ENCODE results near the gene ENC1.

Gene ENC1

DNA sequence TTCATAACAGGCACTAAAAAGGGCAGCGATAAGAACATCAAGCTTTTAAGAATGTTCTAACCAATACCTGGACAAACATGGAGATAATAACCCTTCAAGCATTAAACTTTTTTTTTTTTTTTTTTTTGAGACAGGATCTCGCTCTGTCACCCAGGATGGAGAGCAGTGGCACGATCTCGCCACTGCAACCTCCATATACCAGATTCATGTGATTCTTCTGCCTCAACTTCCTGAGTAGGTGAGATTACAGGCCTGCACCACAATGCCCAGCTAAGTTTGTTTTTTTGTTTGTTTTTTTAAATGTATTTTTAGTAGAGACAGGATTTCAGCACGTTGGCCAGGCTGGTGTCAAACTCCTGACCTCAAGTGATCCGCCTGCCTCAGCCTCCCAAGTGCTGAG, 14.7 kb upstream of the ENC1 start:
- no peak for DNase-seq

DNA sequence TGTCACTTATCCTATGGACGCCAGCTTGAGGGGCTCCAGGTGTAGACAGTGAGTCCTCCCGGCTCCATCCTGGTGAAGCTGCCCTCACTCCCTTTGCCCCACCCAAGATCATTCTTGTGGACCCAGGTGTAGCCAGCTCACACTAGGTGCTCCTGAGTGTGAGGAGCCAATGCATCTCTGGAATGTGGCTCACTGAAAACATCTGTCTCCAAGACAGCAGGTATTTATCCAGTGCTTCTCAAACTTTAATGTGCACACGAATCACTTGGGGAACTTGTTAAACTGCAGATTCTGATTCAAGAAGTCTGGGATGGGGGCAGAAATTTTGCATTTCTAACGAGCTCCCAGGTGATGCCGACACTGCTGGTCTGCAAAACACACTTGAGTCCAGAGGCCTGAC, 13.5 kb upstream of the ENC1 start:
- no peak for DNase-seq

DNA sequence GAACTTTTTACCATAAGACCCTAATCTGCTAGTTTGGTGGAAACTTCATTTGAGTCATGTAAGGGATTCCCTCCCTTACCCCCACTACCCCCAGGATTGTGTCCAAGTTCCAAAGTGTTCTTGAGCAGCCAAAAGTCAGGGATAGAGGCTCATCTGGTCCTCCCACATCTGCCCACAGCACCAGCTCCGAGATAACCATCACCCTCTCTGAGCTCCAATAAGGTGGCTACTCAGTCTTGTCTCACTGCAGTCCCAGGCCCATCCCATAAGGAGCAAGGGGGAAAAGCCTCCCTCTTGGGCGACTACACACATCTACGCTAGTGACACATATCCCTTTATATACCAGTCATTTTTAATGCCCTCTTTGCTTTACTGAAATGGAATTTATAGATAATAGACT, 12.0 kb upstream of the ENC1 start:
- no peak for DNase-seq

DNA sequence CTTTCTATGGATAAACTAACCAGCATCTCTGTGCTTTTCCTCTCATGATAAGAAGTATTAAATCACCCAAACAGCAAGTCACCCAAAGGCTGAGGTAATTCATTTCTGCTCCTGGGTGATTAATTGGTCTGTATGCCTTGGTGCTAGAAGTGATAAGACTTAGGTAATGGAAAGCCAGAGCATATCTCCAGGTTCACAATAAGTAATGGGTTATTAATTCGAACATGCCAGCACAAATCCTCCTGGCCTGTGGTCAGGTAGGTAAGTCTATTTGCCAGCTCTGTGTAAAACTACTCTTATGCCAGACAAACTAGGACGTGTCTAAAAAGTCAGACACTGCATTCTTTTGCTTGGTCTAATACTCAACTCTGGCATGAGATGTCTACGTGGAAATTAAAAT, 11.2 kb upstream of the ENC1 start:
- DNase-seq = no peak

DNA sequence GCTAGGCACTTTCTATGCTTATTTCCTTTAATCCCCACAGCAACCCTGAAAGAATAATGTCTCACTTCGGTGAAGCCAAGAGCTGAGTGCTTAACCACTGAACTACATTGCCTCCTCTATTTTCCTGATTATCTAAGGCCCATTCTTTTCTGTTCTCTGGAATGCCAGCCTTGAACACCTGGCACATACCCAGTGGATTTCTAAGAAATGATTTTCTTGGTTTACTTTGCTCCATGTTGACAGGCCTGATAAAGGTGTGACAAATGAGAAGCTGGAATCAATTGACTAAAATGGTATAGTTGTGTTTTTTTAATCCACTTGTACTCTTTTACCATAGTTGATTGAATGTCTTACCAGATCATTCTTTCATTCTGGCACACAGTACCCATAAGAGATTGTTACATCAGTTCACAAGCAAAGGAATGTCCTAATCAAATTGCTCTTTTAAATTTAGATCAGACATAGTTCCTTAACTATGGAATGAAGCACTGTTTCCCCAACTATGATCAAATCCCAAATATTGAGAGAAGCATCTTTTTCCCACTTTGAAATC, 9.0 kb upstream of the ENC1 start:
- no peak for DNase-seq

DNA sequence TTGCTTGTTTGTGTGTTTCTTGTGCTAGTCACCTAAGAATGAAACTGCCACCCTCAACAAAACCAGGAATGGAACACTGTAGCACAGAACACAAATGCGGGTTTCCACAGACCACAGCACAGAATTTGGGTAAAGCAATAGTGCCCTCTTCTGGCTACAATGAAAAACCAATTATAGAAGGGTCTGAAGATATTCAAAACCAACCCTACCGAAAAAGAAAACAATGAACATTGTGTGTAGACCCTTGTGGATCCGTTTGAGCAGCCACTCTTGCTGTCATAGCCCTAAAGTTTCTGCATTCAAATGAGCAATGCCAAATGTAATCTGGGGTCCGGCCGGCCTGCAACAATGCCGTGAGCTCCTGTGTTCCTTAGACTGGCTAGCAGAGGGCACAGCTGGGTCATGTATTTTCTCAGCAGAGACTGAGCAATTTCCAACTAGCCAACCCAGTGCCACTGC, 8.3 kb upstream of the ENC1 start:
- DNase-seq = peak; percentile 6 to 76 (median 74)

DNA sequence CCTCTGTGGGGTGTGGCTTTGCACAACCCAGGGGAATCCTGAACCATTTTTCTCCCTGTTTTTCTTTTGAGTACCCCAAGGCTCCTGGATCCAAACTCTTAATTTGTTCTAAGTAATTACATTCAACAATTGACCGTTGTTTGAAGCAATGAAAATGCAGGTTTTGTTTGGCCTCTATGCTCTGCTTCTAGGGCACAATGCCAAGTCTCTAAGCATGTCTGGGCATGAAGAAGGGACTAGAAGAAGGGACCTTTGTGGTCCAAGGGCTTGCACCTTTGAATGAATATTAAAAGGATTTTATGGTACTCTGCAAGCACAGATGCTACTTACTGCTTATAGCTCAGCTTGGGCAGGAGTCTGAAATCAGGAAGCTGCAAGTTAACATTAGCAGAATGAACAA, 6.6 kb upstream of the ENC1 start:
- peak; percentile 9 to 81 (median 74) for DNase-seq

DNA sequence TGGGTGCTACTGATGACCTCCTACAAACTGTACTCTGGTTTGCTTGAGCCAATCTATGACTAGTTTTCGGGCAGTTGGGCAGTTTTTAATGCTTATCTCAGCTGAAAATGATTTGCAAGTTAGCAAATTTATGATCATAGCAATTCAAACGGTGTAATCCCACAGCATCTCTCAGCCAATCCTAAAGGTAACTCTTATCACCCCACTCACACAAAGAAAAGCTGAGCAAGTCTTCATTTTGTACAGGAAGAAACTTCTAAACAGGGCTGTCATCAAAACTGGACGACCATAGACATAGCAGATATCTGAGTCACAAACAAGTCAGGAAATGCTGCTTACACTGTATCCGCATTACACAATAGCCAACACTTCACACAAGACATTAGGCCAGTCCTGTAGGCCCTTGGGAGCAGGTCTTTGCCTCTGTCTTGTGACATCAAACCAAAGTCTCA, 2.6 kb upstream of the ENC1 start:
- DNase-seq = no peak

DNA sequence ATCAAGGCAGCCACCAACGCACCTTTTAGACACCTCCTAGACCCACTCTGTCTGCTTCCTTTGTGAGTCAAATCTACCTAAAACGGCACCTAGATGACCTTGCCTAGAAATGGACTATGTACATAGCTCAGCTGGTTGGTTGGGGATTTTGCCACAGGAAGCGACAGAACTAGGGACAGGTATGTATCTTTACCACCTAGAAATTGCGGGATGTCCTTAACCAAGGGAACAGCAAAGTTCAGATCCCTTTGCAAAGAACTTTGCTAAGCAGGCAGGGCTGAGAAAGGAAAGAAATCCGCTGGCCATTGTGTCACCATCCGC, 2.0 kb upstream of the ENC1 start:
- peak in 1 of 3 experiments; percentile 35 for DNase-seq

DNA sequence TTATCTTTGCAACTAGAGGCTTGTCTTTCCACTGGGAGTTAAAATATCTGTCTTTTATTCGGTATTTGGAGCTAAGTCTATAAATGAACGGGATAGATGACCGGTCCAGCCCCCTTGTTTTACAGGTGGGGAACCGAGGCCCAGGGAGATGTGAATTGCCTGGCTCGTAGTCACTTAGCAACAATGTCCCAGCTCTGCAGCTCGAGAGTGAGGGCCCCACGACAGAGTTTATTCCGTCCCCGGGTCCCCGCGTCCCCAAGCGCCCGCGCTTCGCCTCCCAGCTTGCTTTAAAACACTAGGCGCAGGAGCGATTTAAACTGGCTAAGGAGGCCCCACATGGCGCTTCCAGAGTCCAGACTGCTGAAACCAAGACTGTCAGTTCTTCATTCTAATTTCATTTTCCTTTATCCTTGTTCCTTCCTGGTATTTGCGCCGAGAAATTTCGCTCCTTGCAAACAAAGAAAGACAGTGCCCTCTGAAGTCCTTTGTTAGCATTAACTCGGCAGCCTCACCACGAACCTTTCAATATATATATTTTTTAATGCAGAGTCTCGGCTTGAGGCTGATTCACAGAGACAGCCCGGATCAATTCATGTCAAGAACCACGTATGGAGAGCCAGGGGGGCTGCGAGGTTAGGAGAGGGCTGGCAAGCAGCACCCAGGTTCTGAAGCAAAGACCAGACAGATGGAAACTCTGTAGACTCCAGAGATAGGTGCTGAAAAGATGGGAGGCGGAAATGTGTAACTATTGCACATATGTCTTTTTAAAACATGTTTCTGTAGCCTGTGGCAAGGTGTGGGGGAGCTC, 1.4 kb upstream of the ENC1 start:
- DNase-seq = peak; percentile 67 to 79 (median 67)

DNA sequence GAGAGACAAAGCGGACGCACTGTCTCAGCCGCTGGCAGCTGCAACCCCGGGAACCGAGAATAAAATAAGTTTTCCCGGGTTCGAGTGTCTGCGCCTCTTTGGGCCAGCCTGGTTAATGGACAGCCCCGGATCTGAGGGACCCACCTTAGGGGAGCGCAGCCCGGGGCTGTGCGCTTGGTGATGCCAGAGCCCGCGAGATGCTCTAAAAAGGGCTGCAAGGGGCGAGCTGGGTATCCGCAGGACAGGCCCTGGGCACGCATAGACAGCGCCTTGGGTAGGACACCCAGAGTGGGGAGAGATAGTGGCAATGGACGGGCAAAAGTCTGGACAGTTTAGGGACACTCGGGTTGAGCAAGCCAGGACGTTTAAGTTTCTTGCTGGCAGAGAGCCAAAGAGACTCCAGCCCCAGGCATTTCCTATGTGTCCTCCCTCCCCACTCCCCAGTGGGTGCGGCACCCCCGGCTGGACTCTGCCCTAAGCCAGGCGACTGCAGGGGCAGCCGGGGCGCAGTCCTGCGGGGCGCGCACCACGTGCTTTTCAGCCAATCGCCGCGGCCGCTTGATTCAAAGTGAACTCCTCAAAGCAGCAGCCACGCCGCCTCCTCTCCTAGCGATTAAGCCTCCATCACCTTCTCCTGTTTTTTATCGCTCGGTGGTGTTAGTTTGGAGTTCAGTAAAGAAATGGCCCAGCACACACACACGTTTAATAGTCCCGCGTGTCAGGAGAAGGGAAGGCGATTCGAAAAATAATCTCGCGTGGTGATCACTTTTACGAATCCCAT, 616 bp upstream of the ENC1 start:
- DNase-seq = peak; percentile 85 to 89 (median 86)

DNA sequence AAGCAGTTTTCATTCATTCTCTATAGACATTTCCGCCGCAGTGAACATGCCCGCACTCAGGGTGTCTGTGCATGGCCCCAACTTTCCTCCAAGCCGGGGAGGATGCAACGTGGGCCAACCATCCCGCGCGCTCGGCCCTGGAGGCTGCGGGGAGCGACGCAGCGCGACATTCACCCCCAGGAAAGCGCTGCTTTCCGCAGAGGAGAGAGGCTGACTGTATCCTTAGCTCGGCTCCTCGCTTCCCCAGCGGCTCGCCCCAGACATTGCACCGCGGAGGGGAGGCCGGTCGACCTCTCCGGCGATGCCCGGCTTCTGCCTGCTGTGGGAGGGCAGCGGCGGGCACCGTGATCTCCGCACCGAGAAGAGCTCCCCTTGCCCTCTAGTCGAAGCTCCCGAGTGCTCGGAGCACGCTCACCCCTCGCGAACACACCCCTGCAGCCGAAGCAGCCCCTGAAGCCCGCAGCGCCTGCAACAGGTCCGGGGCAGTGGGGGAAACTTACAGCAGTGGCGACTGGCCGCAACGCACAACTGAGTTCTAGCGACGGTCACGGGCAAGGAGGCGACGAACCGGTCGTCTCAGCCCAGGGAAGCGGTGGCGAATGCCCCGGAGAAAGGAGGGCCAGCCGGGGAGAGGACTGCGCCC, 600 bp downstream of the ENC1 start:
- peak; percentile 65 to 84 (median 76) for DNase-seq

DNA sequence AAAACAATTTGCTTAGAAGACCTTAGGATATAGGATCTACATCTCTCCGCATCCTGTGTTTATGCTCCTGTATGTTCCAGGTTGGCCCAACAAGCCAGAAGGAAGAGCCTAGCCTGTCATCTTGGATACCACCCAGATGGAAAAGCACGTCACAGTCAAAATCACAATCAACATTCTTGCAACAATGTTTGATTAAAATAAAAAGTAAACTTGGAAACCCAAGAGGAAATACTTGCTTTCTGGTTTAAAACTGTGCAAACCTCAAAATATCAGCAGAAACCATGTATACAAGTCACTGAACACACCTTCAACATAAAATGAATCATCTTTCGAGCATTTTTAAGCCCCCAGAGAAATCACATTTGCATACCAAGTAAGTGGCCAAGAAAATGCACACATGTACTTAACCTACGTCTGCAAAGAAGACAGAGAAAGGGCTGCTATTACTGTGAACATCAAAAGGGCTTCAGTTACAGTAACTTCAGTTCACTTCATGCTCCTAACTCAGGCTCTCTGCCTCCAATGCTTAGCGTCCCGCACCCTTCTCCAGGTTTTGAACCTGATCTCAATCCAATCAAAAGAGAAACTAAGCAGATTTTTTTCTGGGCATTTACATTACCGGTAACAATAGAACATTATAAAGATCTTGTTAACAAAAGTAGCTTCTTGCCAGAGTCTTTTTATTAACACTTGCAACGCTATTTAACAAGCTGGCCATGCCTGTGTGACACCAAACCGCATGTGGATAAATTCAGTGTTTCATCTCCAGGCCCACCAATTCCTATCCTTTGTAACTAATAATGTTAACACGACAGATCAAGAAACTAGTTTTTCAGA, 1.3 kb downstream of the ENC1 start:
- DNase-seq = peak in 2 of 3 experiments; percentile 19 to 58

DNA sequence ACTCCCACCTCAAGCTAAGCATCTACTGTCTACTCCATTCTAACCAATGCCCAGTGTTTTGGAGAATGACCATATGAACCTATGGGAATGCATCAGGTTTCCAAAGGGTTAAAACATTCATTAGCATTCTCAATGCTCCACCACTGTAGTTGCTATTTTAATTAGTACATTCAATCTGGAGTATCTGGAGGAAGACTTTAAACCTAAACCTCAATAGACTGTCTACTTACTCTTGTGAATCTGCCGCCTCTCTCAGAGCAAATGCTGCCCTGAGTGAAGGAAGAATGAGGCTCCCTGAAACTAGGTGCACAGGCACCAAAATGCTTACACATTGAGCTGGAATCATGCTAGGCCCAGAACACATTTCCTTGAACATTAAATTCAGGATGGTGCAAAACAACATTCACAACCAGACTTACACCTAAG, 2.0 kb downstream of the ENC1 start:
- DNase-seq = peak in 1 of 3 experiments; percentile 25

DNA sequence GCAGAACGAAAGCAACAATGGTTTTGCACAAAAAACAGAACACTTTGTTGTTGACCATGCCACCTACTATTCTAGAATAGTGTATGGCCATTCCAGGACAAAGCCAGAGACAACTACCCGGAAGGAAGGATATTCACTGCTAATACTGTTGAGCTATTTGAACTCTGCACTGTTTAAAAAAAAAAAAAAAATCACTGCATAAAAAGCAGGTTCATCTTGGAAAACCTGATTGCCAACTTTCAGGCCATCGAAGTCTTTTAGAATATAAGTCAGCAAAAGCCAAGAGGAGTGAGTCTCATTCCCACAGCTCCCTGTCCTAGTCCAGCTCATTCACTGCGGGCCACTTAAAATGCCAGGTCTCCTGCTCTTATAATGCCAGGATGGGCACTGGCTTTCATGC, 4.0 kb downstream of the ENC1 start:
- no peak for DNase-seq

DNA sequence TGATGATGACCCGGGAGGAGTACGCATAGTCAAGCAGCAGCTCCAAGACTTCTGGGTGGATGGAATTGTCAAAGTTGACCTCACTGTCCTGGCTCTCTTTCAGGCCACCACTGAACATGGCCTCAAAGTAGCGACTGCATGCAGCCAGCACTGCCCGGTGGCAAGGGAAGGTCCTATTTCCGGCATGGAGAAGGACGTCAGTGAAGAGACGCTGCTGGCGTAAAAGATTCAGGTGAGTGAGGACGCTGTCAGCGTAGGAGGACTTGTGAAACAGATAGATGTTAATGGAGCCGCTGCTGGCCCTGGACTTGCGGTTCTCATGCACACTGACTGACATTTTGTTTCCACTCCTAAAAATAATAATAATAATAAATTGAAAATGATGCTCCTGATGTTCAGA, 4.4 kb downstream of the ENC1 start:
- DNase-seq = no peak

DNA sequence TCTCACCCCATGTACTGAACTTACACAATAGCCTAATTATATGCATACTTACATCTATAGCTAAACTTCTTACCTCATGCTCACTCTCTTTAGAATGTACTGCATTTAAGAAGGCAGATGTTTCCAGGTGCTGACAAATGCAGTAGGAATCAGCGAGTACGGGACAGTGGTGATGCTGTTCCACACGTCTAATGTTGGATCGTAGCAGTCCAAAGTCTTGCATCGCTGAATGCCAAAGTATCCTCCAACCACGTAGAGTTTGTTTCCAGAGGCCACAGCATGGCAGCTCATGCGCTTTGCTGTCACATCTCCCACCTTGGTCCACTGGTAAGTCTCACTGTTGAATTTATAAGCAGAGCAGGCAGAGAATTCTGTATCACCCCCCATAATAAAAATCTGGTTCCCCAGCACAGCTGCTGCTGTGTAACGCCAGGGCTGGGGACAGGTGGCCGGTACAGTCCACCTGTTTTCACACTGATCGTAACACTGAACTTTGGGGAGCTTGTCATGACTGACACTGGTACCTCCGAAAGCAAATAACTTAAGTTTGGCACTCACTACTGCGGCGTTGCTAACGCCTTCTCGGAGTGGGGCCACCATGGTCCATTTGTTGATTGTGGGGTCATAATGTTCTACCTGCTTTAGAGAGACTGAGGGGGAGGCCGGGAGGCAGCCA, 5.8 kb downstream of the ENC1 start:
- no peak for DNase-seq

DNA sequence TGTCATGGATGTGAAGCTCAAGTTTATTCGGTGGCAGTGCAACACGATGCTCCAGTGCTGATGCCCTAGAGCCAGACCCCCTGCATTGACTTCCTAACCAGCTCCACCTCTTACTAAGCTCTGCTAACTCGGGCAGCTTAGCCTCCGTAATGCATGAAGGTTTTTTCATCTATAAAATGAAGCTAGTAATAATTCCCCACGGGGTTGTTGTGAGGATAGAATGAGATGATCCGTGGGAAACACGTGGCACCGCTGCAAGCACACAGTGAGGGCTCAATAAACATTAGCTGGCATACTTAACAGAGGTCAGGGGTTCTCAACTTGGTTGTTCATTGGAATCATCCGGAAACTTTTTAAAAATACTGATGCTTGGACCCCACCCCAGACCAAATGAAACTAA, 6.8 kb downstream of the ENC1 start:
- no peak for DNase-seq

DNA sequence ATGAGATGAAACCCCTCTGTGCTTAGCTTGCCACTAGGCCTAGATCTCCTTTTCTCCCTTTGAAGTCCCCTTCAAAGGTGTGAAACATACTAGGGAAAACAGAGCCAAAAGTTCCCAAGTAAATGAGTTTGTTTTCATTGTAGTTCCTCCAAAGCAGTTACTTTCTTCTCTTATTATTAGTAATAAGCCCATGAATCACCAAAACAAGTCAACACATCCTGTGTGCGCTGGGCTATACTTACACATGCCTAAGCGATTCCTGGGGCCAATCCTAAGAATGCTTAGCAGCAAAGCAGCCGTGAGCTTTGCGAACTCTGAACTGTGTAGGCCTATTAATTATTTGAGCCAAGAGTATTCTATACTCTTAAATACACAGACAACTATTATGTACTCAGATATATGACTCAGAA, 7.6 kb downstream of the ENC1 start:
- DNase-seq = no peak

DNA sequence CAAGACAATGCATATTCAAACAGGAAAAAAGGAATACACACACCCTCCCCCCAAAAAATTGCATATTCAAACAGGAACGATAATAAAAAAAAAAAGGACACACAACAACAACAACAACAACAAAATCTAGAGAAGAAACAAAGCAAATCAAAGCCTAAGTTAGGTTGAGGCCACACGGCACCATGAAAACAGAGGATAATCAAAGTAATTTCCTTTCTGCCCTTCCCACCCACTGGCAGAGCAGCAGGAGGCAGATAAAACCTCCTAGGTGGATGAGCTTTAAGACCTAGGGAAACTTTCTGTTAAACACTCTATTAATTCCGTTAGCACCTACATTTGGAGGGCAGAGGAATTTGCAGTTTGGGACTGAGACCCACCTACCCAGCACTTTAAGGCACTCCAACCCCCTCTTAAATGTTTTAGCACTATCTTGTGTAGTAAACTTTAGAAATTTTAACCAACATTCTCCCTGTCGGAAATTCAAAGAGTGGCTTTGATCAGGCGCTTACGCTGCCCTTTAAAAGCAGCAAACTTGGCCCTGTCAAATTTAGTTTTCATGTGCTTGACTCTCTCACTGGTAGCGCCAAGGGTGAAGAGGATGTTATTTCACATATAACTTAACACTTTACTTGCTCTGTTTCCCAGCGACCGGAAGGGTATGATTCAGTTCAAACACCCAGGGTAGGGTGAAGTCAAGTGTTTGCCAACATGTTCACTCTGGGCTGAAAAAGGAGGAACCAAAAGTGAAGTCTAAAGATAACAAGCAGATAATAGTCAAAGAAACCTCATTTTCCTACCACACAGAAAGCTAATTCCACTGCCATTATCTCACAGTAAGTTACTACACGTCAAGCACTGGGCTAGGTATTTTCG, 9.2 kb downstream of the ENC1 start:
- DNase-seq = no peak
